HG03097 (cell line): ENCODE measurements around the gene CHST4.
"Not testable (repeated sequence)": the region's sequence is repeated elsewhere in the genome, so short reads cannot be mapped to it uniquely, and the experiment has no call there.

Experiments used
- ATAC-seq: cut with Tn5 transposase; IDR thresholded peaks from one replicate; pipeline ENCODE4 v1.9.1; 2021; ENCODE audit not compliant: unreplicated experiment, low FRiP score

CHST4 gene

GRCh38 chr16:71520550-71520949 lies 5.7 kb upstream of the CHST4 start:
- ATAC-seq: no peak

- no peak for ATAC-seq
Measured at GRCh38 chr16:71524566-71525553, 1.4 kb upstream of the CHST4 start.

GRCh38 chr16:71528257-71528656 lies 2.0 kb downstream of the CHST4 start:
- no peak for ATAC-seq

- no peak for ATAC-seq
Measured at GRCh38 chr16:71528863-71529262, 2.6 kb downstream of the CHST4 start.

- no peak for ATAC-seq
Measured at GRCh38 chr16:71532366-71532765, 6.1 kb downstream of the CHST4 start.

GRCh38 chr16:71536752-71537499 lies 10.7 kb downstream of the CHST4 start:
- ATAC-seq: no peak

- ATAC-seq: no peak
Measured at GRCh38 chr16:71537643-71538042, 11.4 kb downstream of the CHST4 start.

- ATAC-seq: no peak
Measured at GRCh38 chr16:71542377-71542776, 16.2 kb downstream of the CHST4 start.

GRCh38 chr16:71547168-71547567 lies 20.9 kb downstream of the CHST4 start:
- no peak for ATAC-seq

- ATAC-seq: no peak
Measured at GRCh38 chr16:71552698-71553503, 26.7 kb downstream of the CHST4 start.

GRCh38 chr16:71555230-71555891 lies 29.1 kb downstream of the CHST4 start:
- no peak for ATAC-seq

GRCh38 chr16:71557299-71557698 lies 31.1 kb downstream of the CHST4 start:
- ATAC-seq: no peak

GRCh38 chr16:71557954-71558582 lies 31.8 kb downstream of the CHST4 start:
- no peak for ATAC-seq

GRCh38 chr16:71559855-71560254 lies 33.6 kb downstream of the CHST4 start:
- no peak for ATAC-seq

- not testable (repeated sequence) for ATAC-seq
Measured at GRCh38 chr16:71561886-71562285, 35.7 kb downstream of the CHST4 start.

- no peak for ATAC-seq
Measured at GRCh38 chr16:71562552-71562951, 36.3 kb downstream of the CHST4 start.

GRCh38 chr16:71564335-71564967 lies 38.2 kb downstream of the CHST4 start:
- ATAC-seq: no peak

GRCh38 chr16:71565812-71566700 lies 39.8 kb downstream of the CHST4 start:
- ATAC-seq: no peak
